ENCODE measurements around the gene FUBP3.
"Not testable (repeated sequence)": the region's sequence is repeated elsewhere in the genome, so short reads cannot be mapped to it uniquely, and the experiment has no call there.

The FUBP3 gene

DNA sequence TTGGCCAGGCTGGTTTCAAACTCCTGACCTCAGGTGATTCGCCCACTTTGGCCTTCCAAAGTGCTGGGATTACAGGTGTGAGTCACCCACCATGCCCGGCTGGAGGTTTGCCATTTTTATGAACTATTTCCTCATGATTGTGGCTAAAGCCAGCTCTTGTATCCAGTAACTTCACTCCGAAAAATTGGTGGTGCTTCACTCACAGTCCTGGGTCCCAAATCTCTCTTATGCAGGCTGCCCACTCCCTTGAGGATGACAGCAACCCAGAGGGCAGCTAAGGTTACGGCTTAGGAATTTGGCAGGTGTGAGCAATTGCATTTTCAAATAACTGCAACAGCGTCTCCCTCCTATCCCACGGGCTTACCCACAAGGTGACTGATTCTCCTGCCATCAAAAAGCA lies 23.4 kb upstream of the FUBP3 start:
- TF ChIP-seq, protein P1, sequence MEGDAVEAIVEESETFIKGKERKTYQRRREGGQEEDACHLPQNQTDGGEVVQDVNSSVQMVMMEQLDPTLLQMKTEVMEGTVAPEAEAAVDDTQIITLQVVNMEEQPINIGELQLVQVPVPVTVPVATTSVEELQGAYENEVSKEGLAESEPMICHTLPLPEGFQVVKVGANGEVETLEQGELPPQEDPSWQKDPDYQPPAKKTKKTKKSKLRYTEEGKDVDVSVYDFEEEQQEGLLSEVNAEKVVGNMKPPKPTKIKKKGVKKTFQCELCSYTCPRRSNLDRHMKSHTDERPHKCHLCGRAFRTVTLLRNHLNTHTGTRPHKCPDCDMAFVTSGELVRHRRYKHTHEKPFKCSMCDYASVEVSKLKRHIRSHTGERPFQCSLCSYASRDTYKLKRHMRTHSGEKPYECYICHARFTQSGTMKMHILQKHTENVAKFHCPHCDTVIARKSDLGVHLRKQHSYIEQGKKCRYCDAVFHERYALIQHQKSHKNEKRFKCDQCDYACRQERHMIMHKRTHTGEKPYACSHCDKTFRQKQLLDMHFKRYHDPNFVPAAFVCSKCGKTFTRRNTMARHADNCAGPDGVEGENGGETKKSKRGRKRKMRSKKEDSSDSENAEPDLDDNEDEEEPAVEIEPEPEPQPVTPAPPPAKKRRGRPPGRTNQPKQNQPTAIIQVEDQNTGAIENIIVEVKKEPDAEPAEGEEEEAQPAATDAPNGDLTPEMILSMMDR (IDR thresholded peaks at IDR 0.05; ENCODE audit: borderline replicate concordance, control extremely low read depth, extremely low read depth, insufficient read depth, missing control alignments): no peak
- in situ Hi-C loops (cut with MboI; ENCODE audit: low sequenced_read_pairs, unreplicated experiment): no loop called here
- DNase-seq (ENCODE audit: low spot score): no peak

DNA sequence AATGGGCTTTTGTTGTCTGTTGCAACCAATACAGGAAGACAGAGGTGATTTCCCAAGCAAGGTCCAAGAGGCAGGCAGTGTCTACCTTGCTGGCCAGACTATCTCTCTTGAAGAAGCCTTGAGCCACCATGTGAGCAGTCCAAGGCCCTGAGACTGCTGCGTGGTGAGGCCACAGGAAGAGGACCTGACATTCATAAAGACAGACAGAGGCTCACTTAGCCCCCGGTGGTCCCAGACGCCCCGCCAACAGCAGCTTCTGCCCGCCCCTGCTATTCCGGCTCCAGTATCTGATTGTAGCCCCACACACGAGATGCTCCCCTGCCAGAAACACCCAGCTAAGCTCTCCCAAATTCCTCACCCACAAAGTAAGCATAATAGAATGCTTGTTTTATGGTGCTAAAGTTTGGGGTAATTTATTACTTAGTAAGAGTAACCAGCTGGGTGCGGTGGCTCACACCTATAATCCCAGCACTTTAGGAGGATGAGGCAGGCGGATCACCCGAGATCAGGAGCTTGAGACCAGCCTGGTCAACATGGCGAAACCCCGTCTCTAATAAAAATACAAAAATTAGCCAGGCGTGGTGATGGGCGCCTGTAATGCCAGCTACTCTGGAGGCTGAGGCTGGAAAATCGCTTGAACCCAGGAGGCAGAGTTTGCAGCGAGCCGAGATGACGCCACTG lies 22.8 kb upstream of the FUBP3 start:
- in situ Hi-C loops (cut with MboI; ENCODE audit: low sequenced_read_pairs, unreplicated experiment): no loop called here
- no peak for DNase-seq (ENCODE audit: low spot score)
- TF ChIP-seq, protein P1 (IDR thresholded peaks at IDR 0.05; ENCODE audit: borderline replicate concordance, control extremely low read depth, extremely low read depth, insufficient read depth, missing control alignments): no peak

DNA sequence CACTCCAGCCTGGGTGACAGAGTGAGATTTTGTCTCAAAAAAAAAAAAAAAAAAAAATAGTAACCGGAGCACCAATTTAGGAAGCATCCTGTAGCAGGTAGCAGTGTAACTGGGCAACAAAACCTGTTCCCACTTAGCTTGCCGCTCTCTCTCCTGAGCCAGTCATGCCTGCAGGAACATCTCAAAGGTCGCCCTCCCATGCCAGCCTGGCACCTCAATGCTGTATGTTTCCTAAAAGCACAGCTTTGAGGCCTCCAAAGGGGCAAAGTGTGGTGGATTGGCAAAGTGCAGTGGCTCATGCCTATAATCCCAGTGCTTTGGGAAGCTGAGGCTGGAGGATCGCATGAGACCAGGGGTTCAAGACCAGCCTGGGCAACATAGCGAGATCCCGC lies 22.3 kb upstream of the FUBP3 start:
- TF ChIP-seq, protein P1 (IDR thresholded peaks at IDR 0.05; ENCODE audit: borderline replicate concordance, control extremely low read depth, extremely low read depth, insufficient read depth, missing control alignments): no peak
- no peak for DNase-seq (ENCODE audit: low spot score)
- in situ Hi-C loops (cut with MboI; ENCODE audit: low sequenced_read_pairs, unreplicated experiment): no loop called here

DNA sequence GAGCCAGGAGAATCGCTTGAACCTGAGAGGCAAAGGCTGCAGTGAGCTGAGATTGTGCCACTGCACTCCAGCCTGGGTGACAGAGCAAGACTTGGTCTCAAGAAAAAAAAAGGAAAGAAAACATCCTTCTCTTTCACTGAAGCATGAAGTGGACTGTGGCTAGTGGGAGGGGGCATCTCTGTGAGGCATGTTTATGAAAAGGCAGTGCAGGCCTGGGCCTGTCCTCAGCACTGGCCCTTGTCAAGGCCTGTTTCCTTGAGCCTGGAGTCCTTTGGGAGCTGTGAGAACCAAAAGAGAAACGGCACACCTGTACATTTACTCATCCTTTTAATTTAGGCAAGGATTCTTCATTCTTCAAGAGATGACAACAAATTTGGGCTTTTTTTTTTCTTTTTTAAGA lies 18.3 kb upstream of the FUBP3 start:
- in situ Hi-C loops (cut with MboI; ENCODE audit: low sequenced_read_pairs, unreplicated experiment): no loop called here
- TF ChIP-seq, protein P1 (IDR thresholded peaks at IDR 0.05; ENCODE audit: borderline replicate concordance, control extremely low read depth, extremely low read depth, insufficient read depth, missing control alignments): no peak
- DNase-seq (ENCODE audit: low spot score): no peak

DNA sequence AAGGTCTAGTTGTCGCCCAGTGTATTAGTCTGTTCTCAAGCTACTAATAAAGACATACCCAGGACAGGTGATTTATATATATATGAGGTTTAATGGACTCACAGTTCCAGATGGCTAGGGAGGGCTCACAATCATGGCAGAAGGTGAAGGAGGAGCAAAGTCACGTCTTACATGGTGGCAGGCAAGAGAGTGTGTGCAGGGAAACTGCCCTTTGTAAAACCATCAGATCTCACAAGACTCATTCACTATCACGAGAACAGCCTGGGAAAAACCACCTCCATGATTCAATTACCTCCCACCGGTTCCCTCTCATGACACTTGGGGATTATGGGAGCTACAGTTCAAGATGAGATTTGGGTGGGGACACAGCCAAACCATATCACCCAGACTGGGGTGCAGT lies 16.9 kb upstream of the FUBP3 start:
- in situ Hi-C loops (cut with MboI; ENCODE audit: low sequenced_read_pairs, unreplicated experiment); DNase-seq (ENCODE audit: low spot score): not testable (repeated sequence)

DNA sequence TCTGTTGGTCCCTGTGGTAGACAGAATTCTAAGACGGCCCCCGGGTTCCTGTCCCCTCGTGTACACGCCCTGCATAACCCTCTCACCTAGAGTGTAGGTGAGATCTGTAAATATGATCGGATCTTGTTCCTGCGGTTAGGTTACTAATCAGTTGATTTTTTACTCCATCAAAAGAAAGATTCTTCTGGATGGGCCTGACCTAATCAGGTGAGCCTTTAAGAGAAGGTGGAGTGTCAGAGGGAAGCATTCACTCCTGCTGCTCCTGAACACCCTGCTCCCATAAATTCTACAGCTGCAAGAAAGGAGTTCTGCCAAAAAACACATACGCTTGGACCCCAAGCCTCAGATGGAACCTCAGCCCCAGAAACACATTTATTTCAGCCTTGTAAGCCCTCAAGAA lies 15.6 kb upstream of the FUBP3 start:
- no peak for DNase-seq (ENCODE audit: low spot score)
- TF ChIP-seq, protein P1 (IDR thresholded peaks at IDR 0.05; ENCODE audit: borderline replicate concordance, control extremely low read depth, extremely low read depth, insufficient read depth, missing control alignments): no peak
- in situ Hi-C loops (cut with MboI; ENCODE audit: low sequenced_read_pairs, unreplicated experiment): no loop called here

DNA sequence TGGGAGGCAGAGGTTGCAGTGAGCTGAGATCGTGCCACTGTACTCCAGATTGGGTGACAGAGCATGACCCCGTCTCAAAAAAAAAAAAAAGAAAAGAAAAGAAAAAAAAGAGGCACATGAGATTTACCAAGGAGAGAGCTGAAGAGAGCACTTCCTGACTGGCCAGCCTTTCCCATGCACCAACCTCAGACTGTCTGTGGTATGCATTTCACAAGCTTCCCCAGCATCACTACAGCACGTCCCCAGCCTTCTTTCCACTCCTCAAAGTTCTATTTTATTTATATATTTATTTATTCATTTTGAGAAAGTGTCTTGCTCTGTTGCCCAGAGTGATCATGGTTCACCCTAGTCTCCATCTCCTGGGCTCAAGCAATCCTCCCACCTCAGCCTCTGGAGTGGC lies 13.6 kb upstream of the FUBP3 start:
- in situ Hi-C loops (cut with MboI; ENCODE audit: low sequenced_read_pairs, unreplicated experiment): no loop called here
- no peak for DNase-seq (ENCODE audit: low spot score)
- TF ChIP-seq, protein P1 (IDR thresholded peaks at IDR 0.05; ENCODE audit: borderline replicate concordance, control extremely low read depth, extremely low read depth, insufficient read depth, missing control alignments): no peak

Measured in GM13976 (cell line).